SW 1271 (cell line): Measurements from ENCODE around the gene KLKB1.

Experiments
- DNase-seq, 2 experiments: peaks; one replicate each; lab custom pipeline; 2025; lab: John Stamatoyannopoulos, UW

Gene KLKB1

DNA sequence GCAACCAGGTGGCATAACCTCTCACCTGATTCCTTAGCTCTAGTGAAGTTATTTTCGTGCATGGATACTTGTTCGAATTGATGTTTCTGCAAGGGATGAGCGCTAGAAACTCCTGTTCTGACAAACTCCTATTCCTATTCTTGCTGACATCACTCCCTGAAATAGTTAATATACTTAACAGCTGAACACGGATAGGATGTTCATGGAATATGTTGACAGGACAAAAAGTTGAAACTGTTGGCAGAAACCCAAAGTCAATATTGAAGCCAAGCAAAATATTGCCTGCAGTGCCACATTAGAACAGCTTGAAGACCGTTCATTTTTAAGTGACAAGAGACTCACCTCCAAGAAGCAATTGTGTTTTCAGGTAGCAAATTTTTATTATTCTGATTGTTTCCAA, at the start of gene KLKB1:
Gene KLKB1 (plus strand): TSS at position 287 of the 400 bp plus-strand sequence. CDS start 689 bp downstream, outside the sequence.
- DNase-seq = no peak

DNA sequence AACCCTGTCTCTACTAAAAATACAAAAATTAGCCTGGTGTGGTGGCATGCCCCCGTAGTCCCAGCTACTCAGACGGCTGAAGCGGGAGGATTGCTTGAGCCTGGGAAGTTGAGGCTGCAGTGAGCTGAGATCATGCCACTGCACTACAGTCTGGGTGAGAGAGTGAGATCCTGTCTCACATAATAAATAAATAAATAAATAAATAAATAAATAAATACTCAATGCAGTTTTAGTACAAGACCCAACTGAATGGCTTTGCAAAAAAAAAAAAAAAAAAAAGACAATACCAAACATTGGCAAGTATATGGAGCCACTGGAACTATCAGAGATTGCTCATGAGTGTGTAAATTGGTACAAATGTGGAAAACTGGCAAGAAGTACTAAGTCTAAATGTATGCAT, 39.2 kb upstream of the KLKB1 start:
- DNase-seq = no peak

DNA sequence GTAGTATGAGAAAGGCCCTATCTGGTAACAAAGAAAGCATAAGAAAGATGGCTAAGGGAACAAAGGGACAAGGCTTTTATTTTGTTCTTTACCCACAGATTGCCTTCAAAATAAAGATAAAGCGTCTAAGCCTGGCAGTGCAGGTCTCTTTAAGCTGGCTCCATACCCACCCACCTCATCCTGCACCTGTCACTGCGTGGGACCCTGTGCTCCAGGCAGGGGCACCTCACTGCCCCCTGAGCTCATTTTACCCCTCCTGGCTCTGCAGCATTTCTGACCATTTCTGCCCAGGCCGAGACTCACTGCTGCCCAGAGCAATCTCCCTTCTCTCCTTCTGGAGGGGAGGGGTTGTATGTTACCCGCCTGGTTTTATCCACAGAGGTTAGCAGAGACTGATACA, 37.7 kb upstream of the KLKB1 start:
- no peak for DNase-seq

DNA sequence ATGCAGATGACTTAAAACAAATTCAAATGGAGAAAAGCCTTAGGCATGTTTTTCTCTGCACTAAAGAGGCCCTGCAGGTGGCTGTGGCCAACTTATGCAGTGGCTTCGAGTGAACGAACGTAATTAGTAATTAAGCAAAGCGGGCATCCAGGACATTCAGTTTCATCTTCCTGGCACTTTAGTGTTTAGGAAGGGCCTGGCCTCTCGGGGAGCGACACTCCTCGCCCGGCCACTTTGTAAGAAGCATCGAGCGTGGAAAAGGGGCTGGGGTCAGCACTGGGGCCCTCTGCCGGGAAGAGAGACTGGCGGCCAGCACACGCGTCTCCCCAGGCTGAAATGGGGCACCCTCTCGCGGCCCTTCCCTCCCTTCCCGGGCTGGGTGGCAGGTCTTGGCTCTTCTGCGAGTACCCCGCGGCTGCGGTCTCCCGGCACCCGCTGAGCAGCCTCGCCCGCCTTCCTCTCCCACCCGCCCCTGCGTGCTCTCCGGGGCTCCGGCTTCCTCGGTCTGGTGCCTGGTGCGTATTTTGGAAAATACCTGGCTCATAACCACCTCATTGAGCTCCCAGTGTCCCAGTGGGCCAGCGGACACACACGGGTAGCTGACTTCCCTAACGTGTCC, 36.6 kb upstream of the KLKB1 start:
- DNase-seq = peak in 1 of 2 experiments; percentile 34

DNA sequence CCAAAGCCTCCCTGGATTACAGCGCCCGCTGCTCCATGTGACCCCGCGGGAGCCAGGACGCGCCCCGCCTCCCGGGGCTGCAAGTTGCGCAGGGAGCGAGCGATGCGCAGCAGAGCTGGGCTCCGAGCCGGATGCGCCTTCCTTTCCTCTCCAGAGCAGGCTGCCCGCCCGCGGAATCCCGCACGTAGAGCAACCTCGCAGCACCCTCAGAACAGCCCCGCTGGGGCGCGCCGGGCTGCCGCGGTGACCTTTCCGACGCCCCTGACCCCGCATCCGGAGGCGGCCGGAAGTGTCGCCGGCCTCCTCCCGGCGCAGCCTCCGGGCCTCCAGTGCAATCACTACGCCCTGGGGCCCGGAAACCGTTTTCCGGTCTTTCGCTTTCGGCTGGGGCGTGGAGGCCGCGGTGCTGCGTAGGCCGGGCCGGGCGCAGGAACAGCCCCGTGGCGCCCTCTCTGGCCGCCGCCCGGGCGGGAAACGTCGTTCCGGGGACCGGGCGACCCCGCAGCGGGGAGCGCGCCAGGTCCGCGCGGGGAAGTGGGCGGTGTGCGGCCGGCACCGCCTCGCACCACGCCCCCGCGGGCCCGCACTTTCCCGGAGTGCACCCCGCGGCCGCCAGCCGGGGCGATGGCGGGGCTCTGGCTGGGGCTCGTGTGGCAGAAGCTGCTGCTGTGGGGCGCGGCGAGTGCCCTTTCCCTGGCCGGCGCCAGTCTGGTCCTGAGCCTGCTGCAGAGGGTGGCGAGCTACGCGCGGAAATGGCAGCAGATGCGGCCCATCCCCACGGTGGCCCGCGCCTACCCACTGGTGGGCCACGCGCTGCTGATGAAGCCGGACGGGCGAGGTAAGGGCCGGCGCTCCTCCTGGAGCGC, 35.9 kb upstream of the KLKB1 start, which contains the start of gene CYP4V2:
Gene CYP4V2 (plus strand): TSS at position 368 of the 866 bp plus-strand sequence. CDS start 257 bp downstream, at position 625.
- DNase-seq = peak; percentile 25 to 51

DNA sequence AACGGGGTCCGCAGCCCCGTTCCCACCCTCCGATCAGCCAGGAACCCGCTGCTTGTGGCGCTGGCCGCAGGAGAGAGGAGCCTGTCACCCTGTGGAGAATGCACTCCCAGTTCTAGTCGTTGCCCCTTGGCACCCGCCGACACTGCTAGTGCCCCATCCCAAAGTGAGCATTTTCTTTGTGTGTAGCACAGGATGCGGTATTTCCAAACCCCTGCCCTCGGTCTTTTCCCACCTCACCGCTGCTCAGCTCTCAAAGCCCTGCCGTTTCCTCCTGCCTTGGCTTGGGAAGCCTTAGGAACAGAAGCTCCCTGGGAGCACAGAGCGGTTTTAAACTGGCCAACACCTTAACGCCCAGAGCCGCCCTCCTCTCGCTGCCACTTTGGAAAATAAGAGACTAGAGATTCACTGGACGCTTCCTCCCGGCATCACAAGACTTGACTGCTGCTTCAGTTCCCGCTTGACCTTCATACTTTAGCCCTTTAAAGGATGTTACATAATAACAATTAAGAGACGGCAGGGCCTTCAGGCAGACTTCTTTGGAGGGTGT, 35.2 kb upstream of the KLKB1 start:
- DNase-seq = peak in 1 of 2 experiments; percentile 21

DNA sequence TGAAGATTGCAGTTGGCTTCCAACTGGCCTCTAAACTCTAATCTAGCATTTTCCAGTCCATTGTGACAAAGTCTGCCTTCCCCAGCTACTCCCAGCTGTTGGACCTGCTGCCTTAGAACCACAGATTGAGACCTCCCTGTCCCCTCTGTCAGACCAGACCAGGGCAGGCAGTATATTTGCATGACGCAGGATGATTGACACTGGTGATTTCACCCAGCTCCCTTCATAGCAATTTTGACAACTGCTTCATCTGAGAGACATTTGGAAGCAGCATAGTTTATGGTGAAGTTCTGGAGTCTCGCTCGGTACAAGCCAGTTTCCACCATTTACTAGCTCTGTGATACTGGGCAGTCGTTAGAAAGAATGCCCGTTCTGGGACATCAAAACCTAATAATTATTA, 33.5 kb upstream of the KLKB1 start:
- no peak for DNase-seq

DNA sequence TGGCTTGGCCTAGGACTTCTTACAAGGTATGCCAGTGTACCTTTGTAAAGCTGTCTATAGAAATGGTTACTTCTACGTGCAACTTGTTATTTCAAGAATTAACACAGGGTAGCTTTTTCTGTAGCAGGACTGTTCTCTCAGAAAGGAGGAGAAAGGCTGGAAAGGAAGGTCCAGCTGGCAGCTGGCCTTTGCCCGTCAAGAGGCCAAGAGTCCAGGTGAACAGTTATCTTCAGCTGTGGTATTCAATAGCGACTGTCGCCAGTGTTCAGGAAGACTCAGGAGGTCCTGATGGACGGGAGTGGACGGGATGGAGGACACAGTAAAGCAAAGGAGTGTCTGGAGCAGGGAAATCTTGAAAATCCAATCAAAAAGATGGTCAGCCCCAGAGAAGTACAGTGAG, 31.2 kb upstream of the KLKB1 start:
- DNase-seq = no peak

DNA sequence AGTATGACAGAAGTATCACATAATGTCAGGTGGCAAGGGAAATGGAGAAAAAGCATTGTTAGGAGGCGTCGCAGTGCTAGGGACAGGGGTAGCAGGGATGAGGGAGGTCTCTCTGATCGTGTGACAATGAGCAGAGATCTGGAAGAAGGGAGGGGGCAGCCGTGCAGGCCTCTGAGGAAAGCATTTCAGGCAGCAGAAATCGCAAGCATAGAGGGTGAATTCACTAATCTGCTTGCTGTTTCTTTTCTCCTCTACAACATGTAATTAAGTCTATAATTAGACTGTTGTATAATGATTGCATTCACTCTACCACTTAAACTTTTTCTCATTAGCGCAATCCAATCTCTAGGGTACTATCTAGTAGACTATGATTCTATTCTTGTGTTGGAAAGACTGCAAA, 26.8 kb upstream of the KLKB1 start:
- DNase-seq = no peak

DNA sequence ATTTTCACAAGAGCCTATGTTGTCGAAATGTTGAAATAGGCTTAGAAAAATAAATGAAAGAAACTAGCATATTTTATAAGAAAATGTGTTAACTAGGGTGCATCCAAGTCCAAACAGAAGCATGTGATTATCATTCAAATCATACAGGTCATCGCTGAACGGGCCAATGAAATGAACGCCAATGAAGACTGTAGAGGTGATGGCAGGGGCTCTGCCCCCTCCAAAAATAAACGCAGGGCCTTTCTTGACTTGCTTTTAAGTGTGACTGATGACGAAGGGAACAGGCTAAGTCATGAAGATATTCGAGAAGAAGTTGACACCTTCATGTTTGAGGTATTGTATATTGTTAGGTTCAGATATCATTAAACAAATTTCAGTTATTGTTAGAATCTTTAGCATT, 26.3 kb upstream of the KLKB1 start:
- DNase-seq = no peak

DNA sequence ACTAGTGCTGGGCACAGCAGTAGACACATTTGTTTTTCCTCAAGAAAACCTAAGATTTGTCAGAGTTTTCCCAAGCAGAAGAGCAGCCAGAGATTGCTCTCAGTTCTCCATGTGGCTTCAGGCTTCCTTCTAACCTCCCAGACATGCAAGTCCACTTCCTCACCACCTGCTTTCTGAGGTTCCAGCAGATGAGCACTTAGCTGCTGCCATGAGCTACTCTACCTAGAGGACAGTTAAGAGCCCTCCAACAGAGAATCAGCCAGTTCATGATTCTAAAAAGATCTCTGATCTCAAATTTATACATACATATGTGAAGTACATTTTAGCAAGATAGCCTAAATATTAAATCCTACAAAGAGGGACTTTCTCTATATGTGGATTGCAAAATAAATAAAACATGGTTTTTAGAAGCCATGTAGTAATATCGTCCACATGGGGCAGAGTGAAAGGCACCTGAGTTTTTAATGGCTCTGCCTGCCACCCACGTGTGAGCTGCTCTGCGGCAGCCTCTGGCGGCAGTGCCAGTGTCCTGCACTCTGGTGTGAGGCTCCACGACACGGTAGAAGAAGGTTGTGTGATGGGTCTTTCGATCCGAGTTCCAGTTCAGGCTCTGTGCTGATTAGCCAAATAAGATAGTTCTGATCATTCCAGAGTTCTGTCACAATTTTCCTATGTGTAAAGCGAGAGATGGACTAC, 25.6 kb upstream of the KLKB1 start:
- DNase-seq = peak in 1 of 2 experiments; percentile 41

DNA sequence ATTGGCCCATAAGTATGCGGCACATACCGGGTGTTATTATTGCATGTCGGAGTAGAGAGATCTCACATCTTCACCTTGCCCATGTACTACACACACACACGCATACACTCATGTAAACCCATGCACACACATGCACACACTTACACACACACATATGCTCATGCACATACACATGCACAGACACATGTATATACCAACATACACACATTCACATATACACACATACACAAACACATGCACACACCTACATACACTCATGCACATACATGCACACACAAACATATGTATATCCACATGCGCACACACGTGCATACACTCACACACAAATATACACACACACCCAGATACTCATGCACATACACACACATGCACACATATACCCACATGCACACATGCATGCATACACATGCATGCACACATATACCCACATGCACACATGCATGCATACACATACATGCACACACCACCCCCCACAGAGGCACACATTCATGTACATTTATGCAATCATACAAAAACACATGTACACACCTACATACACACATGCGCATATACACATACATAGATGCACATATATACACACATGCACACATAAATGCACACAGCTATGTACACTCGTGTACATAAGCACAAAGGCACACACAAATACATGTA, 24.7 kb upstream of the KLKB1 start:
- no peak for DNase-seq

DNA sequence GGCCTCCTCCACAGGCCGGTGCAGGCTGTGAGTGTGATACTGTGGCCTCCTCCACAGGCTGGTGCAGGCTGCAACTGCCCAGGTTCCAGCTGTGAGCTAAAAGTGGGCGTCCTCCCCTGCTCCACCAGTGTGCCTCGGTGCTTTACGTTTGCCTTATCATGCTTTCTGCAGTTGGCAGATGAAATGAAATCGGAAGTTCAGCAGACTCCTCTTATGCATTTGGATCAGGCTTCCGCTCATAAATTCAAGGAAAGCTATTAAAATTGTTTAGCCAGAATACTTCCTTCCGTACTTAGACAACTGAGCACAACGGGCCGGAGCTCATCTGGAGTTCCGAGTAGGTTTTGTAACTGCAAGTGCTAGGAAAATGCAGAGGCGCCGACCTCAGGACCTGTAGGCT, 23.9 kb upstream of the KLKB1 start:
- DNase-seq = no peak

DNA sequence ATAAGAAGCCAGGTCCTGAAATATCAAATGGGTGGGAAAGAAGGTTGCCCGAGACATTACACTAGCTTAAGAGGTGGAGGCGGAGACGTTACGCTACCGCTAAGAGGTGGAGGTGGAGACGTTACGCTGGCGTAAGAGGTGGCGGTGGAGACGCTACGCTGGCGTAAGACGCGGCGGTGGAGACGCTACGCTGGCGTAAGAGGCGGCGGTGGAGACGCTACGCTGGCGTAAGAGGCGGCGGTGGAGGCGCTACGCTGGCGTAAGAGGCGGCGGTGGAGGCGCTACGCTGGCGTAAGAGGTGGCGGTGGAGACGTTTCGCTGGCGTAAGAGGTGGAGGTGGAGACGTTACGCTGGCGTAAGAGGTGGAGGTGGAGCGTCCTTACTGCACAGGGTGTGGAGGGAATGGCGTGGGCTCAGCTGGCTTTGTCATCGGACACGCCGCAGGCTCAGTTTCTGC, 23.2 kb upstream of the KLKB1 start:
- peak; percentile 28 to 73 for DNase-seq

DNA sequence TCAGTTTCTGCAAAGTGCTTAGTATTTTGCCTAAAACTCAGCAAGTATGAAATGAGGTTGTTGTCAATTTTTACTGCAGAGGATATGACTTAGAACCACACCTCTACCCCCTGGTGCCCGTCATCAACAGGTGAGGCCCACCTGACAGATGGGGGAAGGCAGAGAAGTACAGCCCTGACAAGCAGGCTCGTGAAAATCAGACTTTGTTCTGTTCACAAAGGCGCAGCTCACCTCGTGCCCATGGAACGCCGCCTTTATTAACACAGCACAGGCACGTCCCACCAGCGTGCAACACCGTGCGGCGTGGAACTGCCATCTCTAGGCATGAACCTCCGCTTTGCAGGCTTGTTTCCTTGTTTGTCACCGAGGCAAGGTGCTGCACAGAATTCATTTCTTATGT, 22.6 kb upstream of the KLKB1 start:
- DNase-seq = no peak

DNA sequence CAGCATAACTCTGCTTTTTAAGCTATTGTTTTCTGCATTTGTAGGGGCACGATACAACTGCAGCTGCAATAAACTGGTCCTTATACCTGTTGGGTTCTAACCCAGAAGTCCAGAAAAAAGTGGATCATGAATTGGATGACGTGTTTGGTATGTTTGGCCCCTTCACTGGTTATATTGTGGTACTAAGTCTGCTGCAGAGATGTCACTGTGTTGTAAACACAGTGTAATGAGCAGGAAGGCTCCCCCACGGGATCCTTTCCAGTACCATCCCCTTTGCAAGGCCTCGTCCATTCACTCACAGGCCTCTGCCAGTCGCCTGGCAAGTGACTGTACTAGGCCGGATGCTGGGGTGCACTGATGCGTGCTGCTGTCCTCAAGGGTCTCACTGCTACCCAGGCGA, 22.2 kb upstream of the KLKB1 start:
- DNase-seq = no peak

DNA sequence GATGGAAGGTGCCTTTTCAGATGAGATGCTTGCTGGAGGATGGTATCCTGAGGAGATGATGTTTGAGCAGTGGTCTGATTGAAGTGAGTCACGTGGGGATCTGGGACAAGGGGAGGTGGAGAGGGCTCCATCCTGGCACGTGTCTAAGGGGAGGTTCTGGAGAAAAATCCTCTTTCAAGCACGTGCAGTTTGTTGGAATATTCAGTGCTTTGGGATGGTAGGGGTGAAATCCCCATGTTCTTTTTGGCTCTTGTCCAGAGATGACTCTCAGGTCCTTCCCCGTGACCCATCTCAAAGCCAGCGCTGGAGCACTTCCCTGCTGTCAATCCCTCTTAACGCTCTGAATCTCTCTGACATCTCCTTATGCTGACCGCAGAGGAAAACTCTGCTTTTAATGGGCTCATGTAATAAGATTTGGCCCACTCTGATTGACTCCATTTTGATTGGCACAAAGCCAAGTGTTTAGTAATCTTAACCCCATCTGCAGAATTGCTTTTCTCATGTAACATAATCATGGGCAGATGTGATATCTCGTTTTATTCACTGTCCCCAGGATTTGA, 10.8 kb upstream of the KLKB1 start:
- DNase-seq = no peak

DNA sequence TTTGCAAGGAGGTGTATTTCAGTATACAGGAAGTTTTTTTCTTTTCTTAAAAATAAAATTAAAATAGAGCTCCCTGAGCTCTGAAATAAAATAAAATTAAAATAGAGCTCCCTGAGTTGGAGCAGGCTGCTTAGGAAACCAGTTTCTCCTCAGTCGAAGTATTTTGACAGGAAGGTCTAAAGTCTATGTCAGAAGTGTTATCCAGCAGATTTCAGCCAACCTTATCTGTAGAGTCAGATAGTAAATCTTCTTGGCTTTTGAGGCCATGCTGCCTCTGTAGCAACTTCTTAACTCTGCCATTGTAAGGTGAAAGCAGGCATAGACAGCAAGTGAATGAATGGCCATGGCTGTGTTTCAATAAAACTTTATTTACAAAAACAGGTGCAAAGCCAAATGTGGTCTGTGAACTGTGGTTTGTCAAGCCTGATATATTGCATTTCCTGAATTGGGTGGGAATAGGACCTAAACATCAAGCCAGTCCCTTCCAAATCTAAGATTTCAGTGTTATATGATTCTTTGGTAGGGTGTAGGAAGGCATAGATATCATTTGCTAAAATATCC, 9.5 kb upstream of the KLKB1 start:
- no peak for DNase-seq

DNA sequence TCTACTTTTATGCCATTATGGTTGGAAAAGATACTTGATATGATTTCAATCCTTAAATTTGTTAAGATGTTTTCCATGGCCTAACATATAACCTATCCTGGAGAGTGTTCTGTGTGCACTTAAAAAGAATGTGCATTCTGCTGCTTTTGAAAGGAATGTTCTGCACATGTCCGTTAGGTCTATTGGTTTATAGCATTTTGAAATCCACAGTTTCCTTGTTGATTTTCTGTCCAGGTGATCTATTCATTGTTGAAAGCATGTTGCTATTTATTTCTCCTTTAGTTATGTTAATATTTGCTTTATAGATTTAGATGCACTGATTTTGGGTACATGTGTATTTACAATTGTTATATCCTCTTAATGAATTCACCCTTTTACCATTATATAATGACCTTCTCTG, 5.7 kb upstream of the KLKB1 start:
- no peak for DNase-seq

DNA sequence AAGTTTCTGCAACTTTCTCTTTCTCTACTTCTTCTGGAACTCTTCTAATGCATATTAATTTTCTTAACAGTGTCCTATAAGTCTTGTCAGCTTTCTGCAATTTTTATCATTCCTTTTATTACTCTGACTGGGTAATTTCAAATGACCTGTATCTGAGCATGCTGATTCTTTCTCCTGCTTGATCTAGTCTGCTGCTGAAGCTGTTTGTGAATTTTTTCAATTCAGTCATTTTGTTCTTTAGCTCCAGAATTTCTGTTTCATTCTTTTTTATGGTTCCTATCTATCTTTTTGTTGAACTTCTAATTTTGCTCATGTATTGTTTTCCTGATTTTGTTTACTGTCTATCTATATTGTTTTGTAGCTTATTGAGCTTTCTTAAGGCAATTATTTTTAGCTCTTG, 1.5 kb upstream of the KLKB1 start:
- DNase-seq = no peak

DNA sequence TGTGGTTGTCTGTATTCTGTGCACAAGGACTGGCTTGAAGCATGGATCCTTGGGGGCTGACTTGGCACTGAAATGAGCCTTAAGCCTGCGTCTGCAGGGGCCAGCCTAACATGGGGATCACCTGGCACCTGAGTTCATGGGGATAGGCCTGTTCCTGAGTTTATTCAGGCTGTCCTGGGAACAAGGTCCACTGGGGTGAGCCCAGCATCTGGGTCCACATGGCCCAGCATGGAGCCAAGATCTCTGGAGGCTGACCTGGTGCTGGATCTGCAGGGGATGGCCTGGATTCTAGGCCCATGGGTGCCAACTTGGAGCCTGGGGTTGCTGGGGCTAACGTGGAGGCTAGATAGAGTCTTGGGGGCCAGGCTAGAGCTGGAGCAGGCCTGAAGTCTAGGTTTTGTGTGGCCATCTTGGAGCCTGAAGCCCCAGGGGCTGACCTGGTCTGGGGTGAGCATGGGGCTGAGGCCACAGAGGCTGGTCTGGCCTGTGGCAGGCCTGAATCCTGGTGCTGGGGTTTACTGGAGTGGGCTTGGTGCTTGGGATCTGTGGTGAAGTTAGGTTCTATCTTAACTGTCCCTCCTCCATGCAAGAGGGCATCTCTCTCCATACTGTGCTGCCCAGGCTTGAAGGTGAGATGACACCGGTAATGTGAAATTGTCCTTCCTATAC, 652 bp upstream of the KLKB1 start:
- DNase-seq = no peak
